T47D (cell line): ENCODE results near the gene LAMB1.
"Not testable (repeated sequence)": the region's sequence is repeated elsewhere in the genome, so short reads cannot be mapped to it uniquely, and the experiment has no call there.

ENCODE experiments used
- DNase-seq, 2 experiments: peaks; one replicate each; pipeline versions ENCODE4 v3.0.0 to v3.0.0-alpha.2; 2011 to 2012; ENCODE audit warnings: low read depth in 1 of 2, low spot score in 1 of 2
- JUND ChIP-seq: IDR thresholded peaks from 2 replicates; pipeline ENCODE4 v1.6.1; 2012; ENCODE audit warnings: low read depth
- in situ Hi-C: cut with HindIII; loops from 2 replicates; pipeline ENCODE4 v1.10.0; 2016; ENCODE audit warnings: low sequenced_read_pairs, low pct_unique_long_range_greater_than_20kb

Gene LAMB1

DNA sequence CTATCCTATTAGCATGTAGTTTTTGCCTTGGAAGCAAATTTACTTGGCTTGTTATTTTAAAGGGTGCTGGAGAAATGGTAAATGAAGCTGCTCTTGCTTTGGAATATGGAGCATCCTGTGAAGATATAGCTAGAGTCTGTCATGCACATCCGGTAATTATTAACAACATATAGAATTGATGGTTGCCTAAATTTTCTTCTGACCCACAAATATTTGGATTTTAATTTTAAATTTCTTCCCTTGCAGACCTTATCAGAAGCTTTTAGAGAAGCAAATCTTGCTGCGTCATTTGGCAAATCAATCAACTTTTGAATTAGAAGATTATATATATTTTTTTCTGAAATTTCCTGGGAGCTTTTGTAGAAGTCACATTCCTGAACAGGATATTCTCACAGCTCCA, 84.0 kb downstream of the LAMB1 start:
- in situ Hi-C loops = no loop called here
- no peak for DNase-seq
- TF ChIP-seq JUND = no peak

DNA sequence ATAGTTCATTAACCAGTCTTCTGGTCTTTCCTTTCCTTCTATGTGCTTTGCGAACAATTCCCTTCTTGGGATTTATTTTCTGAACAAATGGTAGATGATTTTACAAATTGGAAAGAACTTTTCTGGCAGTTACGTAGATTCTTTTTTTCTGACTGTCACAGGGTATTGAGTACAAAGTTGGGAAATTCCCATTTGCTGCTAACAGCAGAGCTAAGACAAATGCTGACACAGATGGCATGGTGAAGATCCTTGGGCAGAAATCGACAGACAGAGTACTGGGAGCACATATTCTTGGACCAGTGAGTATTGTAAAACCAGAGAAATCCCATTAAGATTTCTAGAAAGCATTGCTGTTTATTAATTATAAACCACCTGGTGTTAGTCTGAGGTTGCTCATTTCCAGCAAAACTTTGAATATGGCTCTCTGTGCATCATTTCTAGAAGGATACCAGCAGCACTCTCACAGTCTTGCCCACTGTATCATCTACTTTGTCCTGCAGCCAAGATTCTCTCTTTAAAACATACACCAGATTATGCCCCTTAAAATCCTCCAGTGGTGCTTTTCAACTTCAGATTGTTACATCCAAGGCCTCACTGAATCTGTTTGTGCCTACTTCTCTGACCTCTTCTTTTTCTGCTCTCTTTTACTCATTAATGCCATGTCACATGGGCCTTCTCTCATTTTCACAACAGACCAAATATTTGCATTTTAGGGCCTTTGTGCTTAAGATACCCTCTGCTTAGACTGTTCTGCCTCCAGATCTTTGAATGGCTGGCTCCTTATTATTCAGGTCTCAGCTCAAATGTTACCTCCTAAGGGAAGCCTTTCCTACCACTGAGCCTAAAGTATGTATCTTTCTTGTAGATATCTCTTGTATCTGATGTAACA, 85.0 kb downstream of the LAMB1 start:
- TF ChIP-seq JUND = no peak
- in situ Hi-C loops = no loop called here
- no peak for DNase-seq

DNA sequence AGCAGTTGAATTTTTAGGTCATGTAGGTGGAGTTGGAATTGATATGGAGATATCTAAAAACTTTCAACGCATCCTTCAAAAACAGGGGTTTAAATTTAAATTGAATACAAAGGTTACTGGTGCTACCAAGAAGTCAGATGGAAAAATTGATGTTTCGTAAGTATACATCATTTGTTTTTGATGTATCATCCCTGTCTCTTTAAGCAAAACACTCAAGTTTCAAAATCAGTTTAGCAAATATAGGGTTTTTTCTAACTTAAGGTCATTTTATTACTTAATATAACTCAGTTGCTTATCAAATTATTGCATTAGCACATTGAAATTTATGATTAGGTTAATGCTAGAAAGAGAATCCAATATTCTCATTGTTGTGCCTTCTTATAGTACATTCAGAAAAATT, 87.4 kb downstream of the LAMB1 start:
- no peak for DNase-seq
- TF ChIP-seq JUND = no peak
- in situ Hi-C loops = no loop called here

DNA sequence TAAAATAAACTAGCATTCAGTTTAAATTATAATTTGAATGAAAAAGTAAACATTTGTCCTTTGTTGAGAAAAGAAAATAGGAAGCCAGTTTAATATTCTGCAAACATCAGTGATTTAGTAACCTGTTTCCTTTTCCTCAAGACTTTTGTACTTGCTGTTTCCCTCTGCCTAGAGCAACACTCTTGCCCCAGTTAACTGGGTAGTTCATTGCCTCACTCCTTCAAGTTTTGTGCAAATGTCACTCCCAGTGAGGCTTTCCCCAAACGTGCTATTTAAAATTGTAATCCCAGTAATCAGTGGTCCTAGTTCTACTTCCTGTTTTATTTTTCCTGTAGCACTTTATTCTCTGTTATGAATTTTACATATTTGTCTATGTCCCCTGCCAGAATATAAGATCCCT, 88.1 kb downstream of the LAMB1 start:
- no peak for DNase-seq
- TF ChIP-seq JUND = no peak
- in situ Hi-C loops = no loop called here

DNA sequence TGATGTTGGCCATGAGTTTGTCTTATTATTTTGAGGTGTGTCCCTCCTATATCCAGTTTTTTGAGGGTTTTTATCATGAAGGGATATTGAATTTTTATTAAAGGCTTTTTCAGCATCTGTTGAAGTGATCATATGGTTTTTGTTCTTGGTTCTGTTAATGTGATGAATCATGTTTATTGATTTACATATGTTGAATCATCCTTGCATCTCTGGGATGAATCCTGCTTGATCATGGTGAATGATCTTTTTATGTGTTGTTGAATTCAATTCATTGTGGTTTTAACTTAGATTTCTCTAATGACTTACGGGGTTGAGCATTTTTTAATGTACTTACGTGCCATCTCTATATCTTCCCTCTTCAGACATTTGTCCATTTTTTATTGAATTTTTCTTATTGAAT, 89.1 kb downstream of the LAMB1 start:
- no peak for TF ChIP-seq JUND
- in situ Hi-C loops = no loop called here
- no peak for DNase-seq

DNA sequence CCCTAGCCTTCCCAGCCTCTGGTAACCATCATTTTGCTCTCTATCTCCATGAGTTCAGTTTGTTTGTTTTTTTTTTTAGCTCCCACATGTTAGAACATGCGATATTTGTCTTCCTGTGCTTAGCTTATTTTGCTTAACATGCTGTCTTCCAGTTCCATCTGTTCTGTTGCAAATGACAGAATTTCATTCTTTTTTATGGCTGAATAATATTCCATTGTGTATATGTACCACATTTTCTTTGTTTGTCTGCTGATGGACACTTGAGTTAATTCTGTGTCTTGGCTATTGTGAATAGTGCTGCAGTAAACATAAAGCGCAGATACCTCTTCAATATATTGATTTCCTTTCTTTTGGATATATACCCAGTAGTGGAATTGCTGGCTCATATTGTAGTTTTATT, 91.0 kb downstream of the LAMB1 start:
- TF ChIP-seq JUND = no peak
- in situ Hi-C loops = no loop called here
- DNase-seq = no peak

DNA sequence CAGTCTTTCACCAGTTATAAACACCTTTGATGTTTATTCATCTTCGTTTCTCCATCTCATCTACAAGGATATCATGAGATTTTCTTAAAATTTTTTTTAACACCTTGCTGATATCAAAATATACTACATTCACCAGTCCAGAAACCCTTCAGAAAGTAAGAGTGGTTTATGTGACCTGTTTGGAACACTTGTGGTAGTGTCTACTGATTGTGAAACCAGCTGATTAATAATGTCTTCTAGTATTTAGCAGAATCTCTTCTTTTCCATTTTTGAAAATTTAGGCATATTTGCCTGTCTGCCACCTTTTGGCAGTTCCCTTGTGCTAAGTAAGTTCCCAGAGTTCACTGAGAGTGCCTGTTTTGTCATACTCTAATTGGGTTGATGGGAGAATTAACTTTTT, 93.5 kb downstream of the LAMB1 start:
- DNase-seq = no peak
- TF ChIP-seq JUND = no peak
- in situ Hi-C loops = no loop called here

DNA sequence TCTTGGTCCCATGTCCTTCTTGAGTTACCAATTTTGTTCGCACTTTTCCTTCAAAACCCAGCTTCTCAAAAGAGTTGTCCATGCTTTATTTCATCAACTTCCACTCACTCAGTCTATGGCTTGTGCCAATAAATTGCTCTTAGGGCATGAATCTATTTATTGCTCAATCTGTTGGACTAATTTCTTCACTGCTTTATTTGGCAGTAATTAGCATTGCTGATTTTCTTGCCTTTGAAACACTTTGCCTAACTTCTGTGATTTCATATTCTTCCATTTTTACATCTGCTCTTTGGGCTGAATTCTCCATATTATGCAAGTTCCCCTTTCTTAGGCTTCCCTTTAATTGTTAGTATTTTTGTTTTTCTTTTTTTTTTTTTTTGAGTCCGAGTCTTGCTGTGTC, 95.2 kb downstream of the LAMB1 start:
- in situ Hi-C loops = no loop called here
- DNase-seq = no peak
- no peak for TF ChIP-seq JUND

DNA sequence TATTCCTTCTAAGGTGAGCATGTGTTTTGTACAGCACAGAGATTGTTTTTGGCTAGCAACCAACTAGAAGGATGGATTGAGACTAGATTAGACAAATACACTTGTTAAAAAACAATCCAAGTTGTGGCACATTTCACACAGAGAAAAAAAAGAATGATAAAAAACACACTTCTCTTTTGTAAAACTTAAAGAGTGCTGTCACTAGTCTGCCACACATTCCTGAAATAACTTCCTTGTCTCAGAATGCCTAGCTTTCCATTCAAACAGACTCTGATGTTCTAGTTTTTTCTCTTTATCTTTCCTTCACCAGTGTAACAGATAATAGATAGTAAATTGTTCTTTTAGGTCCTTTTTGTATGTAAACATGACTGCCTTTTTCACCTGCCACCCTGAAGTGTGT, 100.6 kb downstream of the LAMB1 start:
- TF ChIP-seq JUND = no peak
- in situ Hi-C loops = no loop called here
- DNase-seq = no peak

DNA sequence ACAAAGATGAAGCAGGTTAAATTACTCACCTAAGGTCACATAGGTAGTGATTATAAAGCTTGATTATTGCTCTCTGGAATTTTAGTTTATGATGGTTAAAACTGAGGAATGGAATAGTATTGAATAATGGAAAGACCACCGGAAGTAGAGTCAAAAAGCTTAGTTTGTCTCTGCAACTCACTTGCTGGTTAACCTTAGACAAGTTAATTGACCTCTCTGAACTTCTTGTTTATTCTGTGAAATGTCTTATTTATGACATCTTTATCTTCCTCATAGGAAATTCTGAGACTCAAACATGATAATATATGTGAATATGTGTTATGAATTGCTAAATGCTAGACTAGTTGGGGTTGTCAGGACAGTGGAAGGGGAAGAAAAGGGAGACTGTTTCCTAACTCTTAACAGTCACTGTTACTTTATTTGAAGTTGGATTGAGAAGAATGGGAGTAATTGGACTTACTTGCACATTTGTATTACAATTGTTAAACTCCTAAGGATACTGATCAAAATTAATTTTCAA, 102.4 kb downstream of the LAMB1 start:
- no peak for TF ChIP-seq JUND
- DNase-seq = no peak
- in situ Hi-C loops = no loop called here

DNA sequence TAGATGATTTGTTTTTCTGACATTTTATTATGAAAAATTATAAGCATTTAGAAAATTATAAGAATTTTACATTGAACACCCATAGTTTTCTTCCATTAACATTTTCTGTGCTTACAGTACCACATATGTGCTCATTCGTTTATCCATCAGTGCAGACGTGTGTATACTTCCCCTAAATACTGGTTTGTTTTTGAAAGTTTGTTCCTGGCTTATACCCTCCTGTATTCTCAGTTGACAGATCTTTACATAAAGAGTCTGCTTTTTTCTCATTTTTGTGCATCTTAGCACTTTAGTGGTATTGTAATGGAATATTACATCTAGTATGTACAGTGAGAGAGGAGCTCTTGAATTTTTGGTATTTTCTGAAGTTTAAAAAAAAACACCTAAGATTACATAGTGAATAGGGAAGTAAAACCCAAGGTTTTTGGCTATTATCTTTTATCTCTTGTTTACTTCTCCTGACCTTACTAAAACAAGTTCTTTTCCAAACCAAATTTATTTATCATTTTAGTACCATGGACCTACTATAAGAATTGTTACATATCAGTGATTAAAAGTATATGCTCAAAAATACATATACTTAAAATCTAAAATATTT, 103.9 kb downstream of the LAMB1 start:
- in situ Hi-C loops = no loop called here
- TF ChIP-seq JUND = no peak
- DNase-seq = no peak

DNA sequence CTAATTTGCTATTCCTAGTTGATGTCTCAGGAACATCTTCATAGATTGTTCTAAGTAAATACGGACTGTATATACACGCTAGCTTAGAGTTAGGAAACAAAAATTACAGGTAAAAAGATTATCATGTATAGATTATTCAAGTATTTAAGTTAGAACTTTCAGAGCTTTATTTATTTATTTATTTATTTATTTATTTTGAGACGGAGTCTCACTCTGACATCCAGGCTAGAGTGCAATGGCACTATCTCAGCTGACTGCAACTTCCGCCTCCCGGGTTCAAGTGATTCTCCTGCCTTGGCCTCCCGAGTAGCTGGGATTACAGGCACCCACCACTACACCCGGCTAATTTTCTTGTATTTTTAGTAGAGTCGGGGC, 110.6 kb downstream of the LAMB1 start:
- DNase-seq, in situ Hi-C loops: not testable (repeated sequence)

DNA sequence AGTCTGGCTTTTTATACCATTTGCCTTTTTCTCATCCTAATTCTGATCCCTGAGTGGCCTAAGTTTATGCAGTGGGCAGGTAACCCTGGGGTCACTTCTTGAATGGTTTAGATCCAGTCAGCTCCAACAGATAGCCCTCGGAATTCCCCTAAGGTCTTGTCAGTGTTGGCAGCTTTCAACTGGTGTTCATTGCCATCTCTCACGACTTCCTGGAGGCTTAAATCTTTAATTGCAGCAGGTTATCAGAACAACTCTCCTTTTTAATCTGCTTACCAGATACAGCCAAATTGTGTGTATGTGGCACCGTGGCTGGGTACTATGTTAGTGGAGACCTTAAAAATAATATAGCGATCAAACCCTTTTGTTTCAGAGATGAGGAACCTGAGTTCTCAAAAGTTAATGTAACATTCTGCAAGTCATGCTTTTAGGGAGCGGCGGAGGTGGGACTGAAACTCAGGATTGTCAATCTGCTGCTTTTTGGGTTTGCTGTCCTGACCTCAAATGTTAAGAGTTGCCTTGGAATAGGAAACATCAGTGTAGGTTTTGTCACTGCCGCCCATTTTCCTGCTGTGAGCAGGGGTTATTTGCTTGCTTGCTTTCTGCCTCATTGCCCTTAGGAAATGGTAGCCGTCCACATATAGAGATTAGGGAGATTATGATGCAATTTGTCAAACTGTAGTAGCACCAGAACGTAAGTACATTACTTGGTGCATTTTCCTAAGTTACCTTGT, 111.2 kb downstream of the LAMB1 start:
- TF ChIP-seq JUND = no peak
- no peak for DNase-seq
- in situ Hi-C loops = no loop called here
